ENCODE results near the gene BAZ2A.

BAZ2A gene

DNA sequence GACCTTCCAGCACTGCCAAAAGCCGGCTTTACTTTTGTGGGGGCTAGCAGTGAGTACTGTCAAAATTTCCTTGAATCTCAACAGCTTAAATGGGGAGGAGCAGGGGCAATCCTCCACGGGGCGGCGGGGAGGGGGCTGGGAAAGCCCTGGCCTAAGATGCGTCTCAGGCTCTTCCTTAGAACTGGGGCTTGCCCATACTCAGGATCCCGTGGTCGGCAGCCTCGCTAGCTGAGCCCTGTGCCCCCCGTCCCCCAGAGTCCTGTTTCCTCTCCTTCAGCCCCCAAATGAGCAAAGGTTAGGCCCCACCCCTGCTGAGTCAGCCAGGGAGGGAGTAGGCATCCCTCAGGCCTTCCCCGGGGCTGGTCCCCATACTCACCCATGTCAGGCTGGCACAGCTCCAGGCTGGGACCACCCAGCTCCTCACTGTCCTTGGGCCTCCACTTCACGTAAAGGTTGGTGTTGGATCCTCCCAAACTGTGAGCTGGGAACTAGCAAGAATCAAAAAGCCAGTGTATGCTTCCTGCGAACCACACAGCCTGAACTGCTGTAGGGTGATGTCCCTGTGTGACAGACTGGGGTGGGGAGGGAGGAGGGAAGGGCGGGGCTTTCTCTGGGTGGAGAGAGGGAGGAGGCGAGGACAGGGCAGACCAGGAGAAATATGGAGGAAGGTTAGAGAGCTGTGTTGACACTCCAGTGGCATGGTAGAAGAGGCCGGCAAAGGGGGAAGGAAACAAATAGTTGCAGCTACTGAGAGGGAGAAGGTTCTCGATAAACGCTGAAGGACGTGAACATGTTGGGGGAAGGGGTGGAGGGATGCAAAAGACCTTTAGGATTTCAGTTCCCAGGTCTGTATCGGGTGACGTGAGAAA, 5.9 kb upstream of the BAZ2A start:
- Histone ChIP-seq H3K36me3 (ENCODE audit: control insufficient read depth, insufficient read depth, low read length) (peaks cover 23% of the 10 kb centered on the region), H3K9me3 (ENCODE audit: control insufficient read depth, low read length) (no peaks in the 10 kb centered on the region), H3K27me3 (ENCODE audit: control insufficient read depth, insufficient read depth, low read length, poor library complexity, severe bottlenecking) (no peaks in the 10 kb centered on the region), H3K4me3 (ENCODE audit: insufficient read depth, low read depth, low read length) (peak overlapping the region; percentile 70), H3K4me1 (ENCODE audit: control insufficient read depth, insufficient read depth, low read length) (peaks cover 38% of the 10 kb centered on the region), H3K27ac (ENCODE audit: insufficient read depth, low read depth, low read length, poor library complexity, severe bottlenecking) (peak overlapping the region; percentile 94)
- WGBS, 2 experiments: 3% methylated on average over 20 of the region's 20 CpGs

DNA sequence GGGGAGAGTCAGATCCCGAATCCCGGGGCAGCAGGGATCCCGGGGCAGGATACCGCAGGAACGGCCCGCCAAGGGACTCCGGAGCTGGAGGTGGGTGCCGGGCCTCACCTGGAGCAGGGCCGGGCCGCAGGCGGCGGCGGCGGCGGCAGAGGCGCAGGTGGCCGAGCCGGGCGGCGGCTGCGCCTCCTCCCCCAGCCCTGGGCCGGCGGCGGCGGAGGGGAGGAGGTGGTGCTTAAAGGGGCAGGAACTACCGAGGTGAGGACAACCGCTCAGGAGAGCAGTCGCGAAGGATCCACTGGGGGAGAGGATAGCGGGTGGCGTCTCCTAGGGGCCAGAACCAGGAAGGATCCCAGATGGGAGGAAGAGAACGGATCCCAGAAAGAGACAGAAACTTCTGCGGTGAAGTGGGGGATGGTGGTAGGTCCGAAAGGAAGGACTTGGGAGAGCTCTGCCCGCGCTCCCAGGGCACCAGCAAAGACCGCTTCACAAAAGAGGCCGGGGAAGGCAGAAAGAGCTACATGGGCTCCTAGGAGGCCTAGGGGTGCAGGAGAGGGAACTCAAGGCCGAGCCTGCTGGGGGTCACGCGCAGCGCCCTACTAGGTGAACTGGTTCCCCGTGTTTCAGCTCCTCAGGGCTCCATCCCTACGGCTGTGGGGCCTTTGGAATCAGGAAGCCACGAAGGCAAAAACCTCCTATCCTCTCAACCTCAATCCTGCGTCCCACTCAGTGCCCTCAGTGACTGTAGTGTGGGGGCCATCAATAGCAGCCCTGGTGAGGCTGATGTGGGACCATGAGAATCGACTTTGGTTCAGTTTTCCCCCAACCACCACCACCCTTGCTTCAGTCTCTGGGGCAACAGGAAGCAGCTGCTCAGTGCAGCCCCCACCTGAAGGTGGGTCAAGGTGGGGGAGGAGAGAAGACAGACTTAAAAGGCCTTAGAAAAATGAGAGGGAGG, 5.0 kb upstream of the BAZ2A start:
- Histone ChIP-seq H3K27ac (ENCODE audit: insufficient read depth, low read depth, low read length, poor library complexity, severe bottlenecking) (peak overlapping the region; percentile 58), H3K9me3 (ENCODE audit: control insufficient read depth, low read length) (no peaks in the 10 kb centered on the region), H3K4me1 (ENCODE audit: control insufficient read depth, insufficient read depth, low read length) (peaks cover 41% of the 10 kb centered on the region), H3K27me3 (ENCODE audit: control insufficient read depth, insufficient read depth, low read length, poor library complexity, severe bottlenecking) (no peaks in the 10 kb centered on the region), H3K4me3 (ENCODE audit: insufficient read depth, low read depth, low read length) (peak overlapping the region; percentile 70), H3K36me3 (ENCODE audit: control insufficient read depth, insufficient read depth, low read length) (peaks cover 22% of the 10 kb centered on the region)
- 1 to 2% methylated on average over 47 of the region's 47 CpGs for WGBS, 2 experiments

DNA sequence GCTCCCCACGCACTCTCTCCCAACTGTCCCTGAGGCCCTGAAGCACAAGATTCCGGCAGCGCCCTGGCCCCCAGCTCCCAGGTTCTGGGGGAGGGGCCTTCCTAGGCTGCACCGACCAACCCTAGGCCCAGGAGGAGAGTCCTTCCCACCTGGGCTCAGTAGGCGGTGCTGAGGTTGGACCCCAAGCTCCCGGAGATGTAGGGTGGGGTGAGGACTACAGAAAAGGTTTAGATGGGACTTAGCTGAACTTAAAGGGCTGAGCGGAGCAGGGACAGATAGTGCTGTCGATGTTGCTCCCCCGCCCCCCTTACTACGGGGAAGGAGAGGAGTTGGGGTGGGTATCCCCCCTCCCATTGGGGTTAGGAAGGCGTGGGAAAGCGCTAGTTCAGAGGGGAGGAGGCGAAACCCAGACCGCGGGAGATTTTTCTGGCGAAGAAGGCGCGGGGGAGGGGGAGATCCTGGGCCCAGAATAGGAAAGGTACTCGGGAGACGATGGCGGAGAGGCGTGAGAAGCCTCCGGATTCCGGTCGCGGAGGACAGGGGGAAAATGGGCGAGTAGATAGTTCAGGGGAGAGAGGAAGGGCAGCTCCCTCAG, 4.2 kb upstream of the BAZ2A start:
- peaks cover 41% of the 10 kb centered on the region for H3K4me1 ChIP-seq (ENCODE audit: control insufficient read depth, insufficient read depth, low read length)
- no peak overlapping the region for H3K27ac ChIP-seq (ENCODE audit: insufficient read depth, low read depth, low read length, poor library complexity, severe bottlenecking)
- H3K36me3 ChIP-seq (ENCODE audit: control insufficient read depth, insufficient read depth, low read length): peaks cover 16% of the 10 kb centered on the region
- no peaks in the 10 kb centered on the region for H3K9me3 ChIP-seq (ENCODE audit: control insufficient read depth, low read length)
- WGBS, 2 experiments: 0 to 1% methylated on average over 27 of the region's 27 CpGs
- peak overlapping the region; percentile 70 for H3K4me3 ChIP-seq (ENCODE audit: insufficient read depth, low read depth, low read length)
- no peaks in the 10 kb centered on the region for H3K27me3 ChIP-seq (ENCODE audit: control insufficient read depth, insufficient read depth, low read length, poor library complexity, severe bottlenecking)

DNA sequence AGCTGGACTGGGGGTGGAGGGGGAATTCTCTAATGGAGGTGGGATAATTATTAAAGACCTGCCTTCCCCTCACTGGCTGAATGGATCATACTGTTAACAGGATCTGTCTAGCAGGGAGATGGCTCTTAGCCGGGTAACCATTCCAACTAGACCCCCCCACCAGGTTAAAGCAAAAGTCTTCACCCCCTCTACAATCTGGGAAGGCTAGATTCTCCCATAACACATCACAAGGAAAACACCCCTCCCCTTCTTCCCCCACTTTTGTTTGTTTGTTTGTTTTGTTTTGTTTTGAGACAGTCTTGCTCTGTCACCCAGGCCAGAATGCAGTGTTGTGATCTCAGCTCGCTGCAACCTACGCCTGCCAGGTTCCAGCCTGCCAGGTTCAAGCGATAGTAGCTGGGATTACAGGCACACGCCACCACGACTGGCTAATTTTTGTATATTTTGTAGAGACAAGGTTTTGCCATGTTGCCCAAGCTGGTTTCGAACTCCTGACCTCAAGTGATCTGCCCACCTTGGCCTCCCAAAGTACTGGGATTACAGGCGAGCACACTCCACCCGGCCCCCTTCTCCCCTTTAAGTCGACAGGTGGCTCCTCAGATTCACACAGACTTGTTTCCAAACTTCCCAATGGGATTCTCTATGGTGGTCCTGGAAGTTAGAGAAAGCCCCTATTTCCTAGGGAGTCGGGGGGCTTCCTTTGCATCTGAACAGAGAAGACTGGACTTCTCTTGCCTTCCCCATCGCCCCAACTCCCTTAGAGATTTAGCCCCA, 3.5 kb upstream of the BAZ2A start:
- H3K4me3 ChIP-seq (ENCODE audit: insufficient read depth, low read depth, low read length): peak overlapping the region; percentile 70
- H3K4me1 ChIP-seq (ENCODE audit: control insufficient read depth, insufficient read depth, low read length): peaks cover 41% of the 10 kb centered on the region
- H3K27ac ChIP-seq (ENCODE audit: insufficient read depth, low read depth, low read length, poor library complexity, severe bottlenecking): no peak overlapping the region
- H3K9me3 ChIP-seq (ENCODE audit: control insufficient read depth, low read length): no peaks in the 10 kb centered on the region
- no peaks in the 10 kb centered on the region for H3K27me3 ChIP-seq (ENCODE audit: control insufficient read depth, insufficient read depth, low read length, poor library complexity, severe bottlenecking)
- WGBS, 2 experiments: 42 to 44% methylated on average over 12 of the region's 12 CpGs
- peaks cover 11% of the 10 kb centered on the region for H3K36me3 ChIP-seq (ENCODE audit: control insufficient read depth, insufficient read depth, low read length)

DNA sequence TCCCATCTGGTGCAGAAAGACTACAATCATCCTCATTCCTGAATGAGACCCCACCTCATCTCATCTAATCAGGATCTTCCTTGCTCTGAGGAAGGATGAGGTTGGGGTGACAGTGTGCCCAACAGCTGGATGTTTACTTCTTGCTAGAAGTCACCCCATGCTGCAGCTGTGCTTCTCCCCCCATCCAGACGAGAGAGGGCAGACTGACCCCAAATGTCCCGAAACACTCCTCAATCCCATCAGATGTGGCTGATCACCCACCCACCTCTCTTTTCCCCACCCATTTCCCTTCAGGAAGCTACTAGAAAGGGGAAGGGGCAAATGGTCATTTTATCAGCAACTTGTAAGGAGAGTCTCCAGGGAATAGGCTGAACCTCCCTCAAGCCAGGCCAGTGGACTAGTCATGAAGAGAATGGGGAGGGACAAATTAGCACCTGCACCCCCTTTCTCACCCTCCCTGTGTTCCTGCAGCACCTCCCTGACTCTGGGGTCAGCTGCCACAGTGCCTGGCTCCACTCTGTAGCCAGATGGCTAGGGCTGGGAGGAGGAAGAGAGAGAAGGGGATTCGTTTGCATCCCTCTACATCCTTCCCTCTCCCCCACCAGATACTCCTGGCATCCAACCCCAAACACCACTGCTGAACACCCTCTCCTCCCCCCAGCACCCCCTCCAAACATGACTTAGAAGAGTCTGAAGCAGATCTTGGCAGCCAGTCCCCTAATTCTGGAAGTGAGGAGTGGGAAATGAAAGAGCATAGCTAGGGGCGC, 2.8 kb upstream of the BAZ2A start:
- Histone ChIP-seq H3K36me3 (ENCODE audit: control insufficient read depth, insufficient read depth, low read length) (peaks cover 4% of the 10 kb centered on the region), H3K27me3 (ENCODE audit: control insufficient read depth, insufficient read depth, low read length, poor library complexity, severe bottlenecking) (no peaks in the 10 kb centered on the region), H3K4me1 (ENCODE audit: control insufficient read depth, insufficient read depth, low read length) (peaks cover 49% of the 10 kb centered on the region), H3K4me3 (ENCODE audit: insufficient read depth, low read depth, low read length) (peak overlapping the region; percentile 3), H3K9me3 (ENCODE audit: control insufficient read depth, low read length) (no peaks in the 10 kb centered on the region), H3K27ac (ENCODE audit: insufficient read depth, low read depth, low read length, poor library complexity, severe bottlenecking) (peak overlapping the region; percentile 47)
- 70 to 75% methylated on average over 3 of the region's 4 CpGs for WGBS, 2 experiments

DNA sequence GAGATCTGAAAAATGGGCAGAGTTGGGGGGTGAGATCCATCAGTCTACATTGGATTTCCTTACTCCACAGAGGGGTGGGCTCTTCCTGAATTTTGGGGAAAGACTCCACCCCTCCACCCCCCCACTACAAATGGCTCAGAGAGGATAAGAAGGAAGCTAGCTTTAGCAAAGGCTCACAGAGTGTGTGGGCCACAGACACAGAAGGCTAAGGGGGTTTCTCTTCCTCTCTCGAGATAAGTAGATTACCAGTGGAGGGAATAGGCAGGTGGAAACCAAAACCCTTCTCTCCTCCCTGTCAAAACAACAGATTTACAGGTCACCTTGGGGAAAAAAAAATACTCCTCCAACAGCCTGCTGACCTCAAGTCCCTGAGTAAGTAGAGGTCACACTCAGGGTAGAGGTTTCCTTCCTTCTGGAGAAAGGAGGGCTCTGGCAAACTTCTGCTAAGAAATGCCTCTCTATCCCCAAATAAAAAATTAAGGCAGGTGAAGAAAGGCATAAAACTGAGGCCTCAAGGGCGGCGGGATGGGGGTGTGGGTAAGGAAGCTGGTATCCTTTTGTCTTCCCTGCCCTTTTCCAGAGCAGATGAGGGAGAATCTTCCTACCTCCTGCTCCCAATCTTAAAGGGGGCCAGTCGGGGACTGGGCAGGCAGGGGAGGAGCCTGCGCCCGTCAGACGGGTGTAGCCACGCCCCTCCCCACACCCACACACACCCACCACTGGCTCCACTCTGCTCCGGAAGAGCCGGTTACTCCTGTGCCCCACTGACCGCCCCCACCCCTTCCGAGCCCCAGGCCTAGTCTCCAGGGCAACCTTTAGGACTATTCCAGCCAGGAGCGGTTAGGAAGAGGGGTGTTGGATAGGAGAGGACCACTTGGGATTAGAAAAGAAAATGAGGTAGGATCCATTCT, 1.9 kb upstream of the BAZ2A start:
- Histone ChIP-seq H3K9me3 (ENCODE audit: control insufficient read depth, low read length) (no peaks in the 10 kb centered on the region), H3K4me1 (ENCODE audit: control insufficient read depth, insufficient read depth, low read length) (peaks cover 46% of the 10 kb centered on the region), H3K4me3 (ENCODE audit: insufficient read depth, low read depth, low read length) (peak overlapping the region; percentile 3), H3K27ac (ENCODE audit: insufficient read depth, low read depth, low read length, poor library complexity, severe bottlenecking) (peak overlapping the region; percentile 47), H3K36me3 (ENCODE audit: control insufficient read depth, insufficient read depth, low read length) (no peaks in the 10 kb centered on the region), H3K27me3 (ENCODE audit: control insufficient read depth, insufficient read depth, low read length, poor library complexity, severe bottlenecking) (no peaks in the 10 kb centered on the region)
- 4 to 5% methylated on average over 13 of the region's 13 CpGs for WGBS, 2 experiments

DNA sequence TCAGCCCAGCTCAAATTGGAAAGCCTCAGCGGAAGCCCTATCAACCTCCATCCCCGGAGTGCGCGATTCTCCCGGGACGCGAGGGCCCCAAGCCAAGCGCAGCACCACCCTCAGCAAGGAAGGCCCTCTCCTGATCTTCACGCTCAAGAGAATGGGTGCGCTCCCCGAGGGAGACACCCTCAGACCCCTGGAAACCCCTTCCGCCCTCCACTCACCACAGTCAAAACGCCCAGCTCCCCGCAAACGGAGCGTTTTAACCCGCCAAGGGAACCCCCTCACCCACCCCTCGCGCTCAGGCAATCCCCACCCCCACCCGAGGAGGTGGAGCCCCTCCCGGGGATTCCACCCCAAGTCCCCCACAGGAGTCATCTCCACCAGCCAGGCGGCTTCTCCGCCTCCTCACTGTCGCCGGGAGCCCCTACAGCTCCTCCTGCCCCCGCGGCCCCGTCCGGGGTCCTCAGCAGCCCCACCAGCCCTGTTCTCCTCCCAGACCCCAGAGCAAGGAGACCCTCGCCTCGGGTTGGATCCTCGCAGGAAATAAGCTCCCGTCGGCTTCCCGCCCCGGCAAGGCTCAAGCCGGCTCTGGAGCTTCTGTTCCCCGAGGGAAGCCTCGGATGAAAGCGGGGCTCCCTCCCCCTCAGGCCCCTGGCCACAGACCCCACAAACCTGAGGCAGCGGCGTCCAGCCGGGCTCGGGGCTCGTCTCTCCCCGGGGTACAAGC, 507 bp downstream of the BAZ2A start:
- Histone ChIP-seq H3K4me1 (ENCODE audit: control insufficient read depth, insufficient read depth, low read length) (peaks cover 38% of the 10 kb centered on the region), H3K9me3 (ENCODE audit: control insufficient read depth, low read length) (no peaks in the 10 kb centered on the region), H3K27me3 (ENCODE audit: control insufficient read depth, insufficient read depth, low read length, poor library complexity, severe bottlenecking) (no peaks in the 10 kb centered on the region), H3K36me3 (ENCODE audit: control insufficient read depth, insufficient read depth, low read length) (no peaks in the 10 kb centered on the region), H3K27ac (ENCODE audit: insufficient read depth, low read depth, low read length, poor library complexity, severe bottlenecking) (no peak overlapping the region), H3K4me3 (ENCODE audit: insufficient read depth, low read depth, low read length) (peak overlapping the region; percentile 87)
- 0% methylated on average over 45 to 46 of the region's 46 CpGs for WGBS, 2 experiments

DNA sequence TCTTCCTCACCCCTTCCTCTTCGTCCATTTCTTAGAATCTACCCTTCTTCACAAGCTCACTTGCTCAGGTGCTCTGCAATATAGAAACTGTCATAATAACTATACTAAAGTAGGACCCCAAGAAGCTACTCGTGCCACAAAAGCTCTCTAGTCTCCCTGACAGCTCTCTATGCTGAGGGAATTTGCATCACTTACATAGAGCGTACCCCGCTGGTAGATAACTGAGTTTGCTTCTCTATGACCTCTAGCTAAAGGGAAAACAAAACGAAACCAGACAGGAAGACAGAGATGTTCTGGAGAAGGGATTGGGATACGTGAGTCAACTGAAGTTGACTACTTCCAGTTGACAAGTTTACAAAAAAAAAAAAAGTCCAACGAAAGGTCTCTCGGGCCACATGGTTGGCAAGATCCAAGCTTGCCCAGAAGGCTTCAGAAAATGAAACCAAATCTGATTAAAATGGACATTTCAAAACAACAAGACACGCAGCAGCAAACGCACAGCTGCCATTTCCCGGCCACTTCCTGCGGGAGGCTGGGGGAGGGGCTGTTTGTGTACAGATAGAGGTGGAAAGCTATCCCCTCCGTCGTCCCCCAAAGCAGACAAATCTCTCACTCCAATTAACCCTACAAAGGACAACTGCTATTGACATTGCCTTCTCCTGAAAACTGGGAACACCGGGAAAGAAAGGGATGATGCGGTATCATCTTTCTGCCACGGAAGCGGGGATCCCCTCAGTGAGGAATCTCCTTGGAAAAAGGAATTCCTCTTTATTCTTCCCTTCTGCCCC, 1.3 kb downstream of the BAZ2A start:
- H3K27me3 ChIP-seq (ENCODE audit: control insufficient read depth, insufficient read depth, low read length, poor library complexity, severe bottlenecking): no peaks in the 10 kb centered on the region
- peak overlapping the region; percentile 87 for H3K4me3 ChIP-seq (ENCODE audit: insufficient read depth, low read depth, low read length)
- no peak overlapping the region for H3K27ac ChIP-seq (ENCODE audit: insufficient read depth, low read depth, low read length, poor library complexity, severe bottlenecking)
- H3K36me3 ChIP-seq (ENCODE audit: control insufficient read depth, insufficient read depth, low read length): no peaks in the 10 kb centered on the region
- H3K9me3 ChIP-seq (ENCODE audit: control insufficient read depth, low read length): no peaks in the 10 kb centered on the region
- WGBS, 2 experiments: 2 to 3% methylated on average over 14 to 18 of the region's 18 CpGs
- H3K4me1 ChIP-seq (ENCODE audit: control insufficient read depth, insufficient read depth, low read length): peaks cover 36% of the 10 kb centered on the region

Measured in ectodermal cell (in vitro differentiated cells).